HG02759 (cell line): Measurements from ENCODE around the gene FABP1.

Experiments
- ATAC-seq: cut with Tn5 transposase; IDR thresholded peaks from one replicate; pipeline ENCODE4 v1.9.1; 2021; ENCODE audit warnings: mild to moderate bottlenecking, moderate library complexity; ENCODE audit not compliant: unreplicated experiment

Gene FABP1

DNA sequence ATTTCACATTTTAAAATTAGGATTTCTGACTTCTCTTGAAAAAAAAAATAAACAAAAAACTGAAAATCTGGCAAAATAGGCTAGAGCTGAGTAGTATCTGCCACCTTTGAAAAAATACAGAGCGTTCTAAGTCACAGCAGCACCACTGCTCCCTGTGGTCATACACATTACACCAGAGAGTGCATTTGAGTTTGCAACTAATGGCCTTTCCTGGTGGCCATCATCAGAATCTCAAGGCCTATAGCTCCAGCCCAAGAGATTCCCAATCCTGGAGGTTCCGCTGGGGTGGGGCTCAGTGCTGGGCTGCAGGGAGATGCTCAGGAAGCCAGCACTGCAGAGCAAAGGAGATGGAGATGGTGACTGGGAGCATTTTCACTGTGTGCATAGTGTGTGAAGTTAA, 42.8 kb downstream of the FABP1 start:
- no peak for ATAC-seq

DNA sequence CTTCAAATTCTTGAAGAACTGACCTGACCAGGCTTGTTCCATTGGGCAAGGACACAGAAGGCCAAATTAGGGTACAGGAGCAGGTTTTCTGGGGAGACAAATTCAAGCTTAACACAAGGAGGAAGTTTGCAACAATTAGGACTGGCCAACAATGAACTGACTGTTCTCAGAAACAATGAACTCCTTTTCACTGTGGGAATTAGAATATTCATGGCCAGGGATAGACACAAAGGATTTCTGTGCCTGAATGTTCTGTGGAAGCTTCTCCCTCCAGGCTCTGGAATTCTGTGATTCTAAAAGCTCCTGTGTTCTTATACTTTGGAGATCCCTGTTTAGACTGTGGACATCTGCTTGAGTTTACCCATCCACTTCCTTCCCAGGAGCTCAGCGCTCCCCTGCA, 45.1 kb downstream of the FABP1 start:
- no peak for ATAC-seq

DNA sequence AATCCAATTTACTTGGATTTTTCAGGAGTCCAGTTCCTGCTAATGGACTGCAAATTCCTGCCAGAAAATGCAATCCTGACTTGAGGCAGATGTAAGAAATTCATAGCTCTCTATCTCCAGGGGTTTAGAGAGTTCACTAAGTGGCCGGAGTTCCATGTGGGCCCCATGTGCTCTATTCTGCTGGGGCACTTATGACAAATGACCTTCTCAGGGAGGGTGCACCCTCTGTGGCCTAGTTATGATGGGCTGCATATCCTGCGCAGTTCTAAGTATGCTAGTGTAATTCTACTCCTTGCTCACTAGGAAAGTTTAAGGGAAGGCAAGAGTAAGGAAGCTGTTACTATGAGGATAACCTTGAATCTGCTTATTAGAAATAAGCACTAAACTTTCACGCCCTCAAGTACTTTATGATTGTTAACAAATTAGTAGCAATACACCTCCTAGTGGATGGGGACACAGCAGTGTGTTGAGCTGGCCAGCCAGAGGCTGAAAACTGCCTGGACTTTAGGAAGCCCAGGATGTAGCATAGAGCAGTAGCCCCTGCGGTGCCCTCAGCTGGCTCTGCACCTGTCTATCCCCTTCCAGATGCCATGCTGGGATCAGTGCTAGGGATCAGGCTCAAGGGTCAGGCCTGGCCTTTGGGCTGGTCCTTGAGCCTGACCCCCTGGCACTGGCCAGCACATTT, 45.8 kb downstream of the FABP1 start:
- no peak for ATAC-seq

DNA sequence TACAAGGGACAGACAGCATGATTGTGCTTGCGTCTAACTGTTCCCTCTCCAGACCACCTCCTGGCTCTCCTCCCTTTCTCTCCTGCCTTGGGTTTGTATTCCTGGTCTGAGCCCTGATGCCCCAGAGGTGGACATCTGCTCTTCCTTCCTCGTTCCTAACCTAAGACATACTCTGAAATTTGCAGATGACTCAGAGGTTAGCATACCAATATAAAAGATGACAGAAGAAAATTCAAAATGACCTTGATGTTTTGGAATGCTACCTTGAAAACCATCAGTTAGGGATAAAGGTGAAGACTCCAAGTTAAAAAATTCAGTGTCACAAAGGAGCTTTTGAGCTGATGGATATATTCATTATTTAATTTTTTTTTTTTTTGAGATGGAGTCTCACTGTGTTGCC, 47.3 kb downstream of the FABP1 start:
- ATAC-seq: no peak

DNA sequence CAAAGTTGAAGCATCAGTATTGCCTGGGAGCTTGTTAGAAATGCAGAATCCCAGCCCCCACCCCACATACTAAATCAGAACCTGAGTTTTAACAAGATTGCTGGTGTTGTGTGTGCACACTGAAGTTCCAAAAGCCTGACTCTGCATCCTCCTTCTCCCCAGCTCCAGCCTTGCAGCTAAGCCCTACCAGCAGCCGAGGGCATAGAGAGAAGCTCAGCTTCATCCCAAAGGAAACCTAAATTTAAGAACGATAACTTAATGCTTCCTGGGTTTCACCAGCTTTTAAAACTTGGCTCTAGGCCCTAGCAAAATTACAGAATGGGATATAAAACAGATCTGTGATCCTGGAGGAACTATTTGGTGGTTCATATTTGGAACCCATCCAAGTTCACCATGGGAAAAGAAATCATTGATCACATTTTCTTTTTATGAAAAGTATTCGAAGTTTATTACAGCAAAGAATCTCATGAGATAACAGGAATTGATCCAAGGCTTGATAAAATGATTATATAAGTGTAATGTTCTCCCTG, 49.2 kb downstream of the FABP1 start:
- no peak for ATAC-seq

DNA sequence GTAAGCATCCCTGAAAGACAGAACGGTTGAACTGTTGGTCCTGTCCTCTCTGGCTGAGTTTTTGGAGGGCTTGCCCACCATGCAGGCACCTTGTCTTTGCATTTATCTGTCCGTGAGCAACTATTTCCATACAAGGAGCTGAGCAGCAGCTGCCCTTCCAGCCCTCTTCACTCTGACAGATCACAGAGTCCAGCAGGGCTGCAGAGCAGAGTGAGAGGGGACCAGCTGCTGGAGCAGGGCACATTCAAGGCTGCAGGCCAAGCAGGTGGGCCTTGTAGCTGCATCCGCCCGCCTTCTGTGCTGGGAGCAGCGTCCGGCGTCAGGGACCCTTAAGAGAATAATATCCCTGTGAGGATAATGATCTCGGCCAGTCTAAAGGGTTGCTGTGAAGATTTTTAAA, 50.8 kb downstream of the FABP1 start:
- ATAC-seq: no peak

DNA sequence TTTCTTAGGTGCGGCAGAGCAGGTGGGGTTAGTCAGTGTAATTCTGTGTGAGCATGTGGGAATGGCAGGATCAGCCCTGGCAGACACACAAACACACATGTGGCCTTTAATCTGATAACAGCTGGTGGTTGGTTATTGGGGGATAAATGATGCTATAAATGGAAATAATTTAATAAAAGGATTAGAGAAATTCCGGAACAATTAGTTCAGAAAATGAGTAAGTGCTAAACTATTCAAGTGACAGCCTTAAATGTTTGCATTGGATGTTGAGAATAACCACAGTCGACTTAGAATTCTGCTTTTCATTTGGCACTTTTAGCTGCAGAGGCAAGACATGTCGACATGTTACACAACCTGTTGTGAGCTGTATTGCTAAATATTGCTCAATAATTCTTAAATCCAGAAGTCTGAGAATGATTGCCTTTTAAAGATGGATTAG, 53.0 kb downstream of the FABP1 start:
- no peak for ATAC-seq

DNA sequence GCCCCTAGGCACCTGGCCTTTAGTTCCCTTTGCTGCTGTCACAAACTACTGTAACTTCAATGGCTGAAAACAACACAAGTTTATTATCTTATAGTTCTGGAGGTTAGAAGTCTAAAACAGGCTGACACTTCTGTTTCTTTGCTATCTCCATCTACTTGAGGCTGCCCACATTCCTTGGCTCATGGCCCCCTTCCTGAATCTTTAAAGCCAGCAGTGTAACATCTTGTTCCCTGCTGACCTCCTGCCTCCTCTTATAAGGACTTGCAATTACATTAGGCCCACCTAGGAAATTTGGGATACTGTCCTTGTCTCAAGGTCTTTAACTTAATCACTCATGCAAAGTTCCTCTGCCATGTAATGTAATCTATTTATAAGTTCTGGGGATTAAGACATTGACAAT, 53.7 kb downstream of the FABP1 start:
- ATAC-seq: no peak
